BLaER1 treated with 17β-estradiol and CSF1 and Interleukin-3, amounts not matched to agents 10 nM and 100 nM (cell line): ENCODE data around the gene INTS15.
A peak's percentile ranks its signal among the peaks of the same experiment; 100 is the strongest.
"Not testable (repeated sequence)": the region's sequence is repeated elsewhere in the genome, so short reads cannot be mapped to it uniquely, and the experiment has no call there.

Experiments
- H3K27ac ChIP-seq, 11 experiments: shearing (Covaris generic); formaldehyde crosslinking; 2 replicates each; pipeline ENCODE4 v1.8.1; 2022
- H3K27me3 ChIP-seq, 11 experiments: shearing (Covaris generic); formaldehyde crosslinking; 2 replicates each; pipeline ENCODE4 v1.8.1; 2022
- H3K36me3 ChIP-seq, 11 experiments: shearing (Covaris generic); formaldehyde crosslinking; 2 replicates each; pipeline ENCODE4 v1.8.1; 2022
- H3K4me1 ChIP-seq, 10 experiments: shearing (Covaris generic); formaldehyde crosslinking; 2 replicates each; pipeline ENCODE4 v1.8.1; 2022
- H3K4me2 ChIP-seq, 11 experiments: shearing (Covaris generic); formaldehyde crosslinking; 2 replicates each; pipeline ENCODE4 v1.8.1; 2022
- H3K4me3 ChIP-seq, 10 experiments: shearing (Covaris generic); formaldehyde crosslinking; 2 replicates each; pipeline ENCODE4 v1.8.1; 2022
- H3K9ac ChIP-seq, 11 experiments: shearing (Covaris generic); formaldehyde crosslinking; 2 replicates each; pipeline ENCODE4 v1.8.1; 2022
- H3K9me3 ChIP-seq, 11 experiments: shearing (Covaris generic); formaldehyde crosslinking; replicated peaks in 1 of 11; 2 replicates each; pipeline ENCODE4 v1.8.1; 2022
- H4K20me1 ChIP-seq, 11 experiments: shearing (Covaris generic); formaldehyde crosslinking; 2 replicates each; pipeline ENCODE4 v1.8.1; 2022
- Cebpa-rat ChIP-seq, 11 experiments: shearing (Covaris generic); IDR thresholded peaks; 2 replicates each; pipeline ENCODE4 v1.8.1; 2022

Gene INTS15

DNA sequence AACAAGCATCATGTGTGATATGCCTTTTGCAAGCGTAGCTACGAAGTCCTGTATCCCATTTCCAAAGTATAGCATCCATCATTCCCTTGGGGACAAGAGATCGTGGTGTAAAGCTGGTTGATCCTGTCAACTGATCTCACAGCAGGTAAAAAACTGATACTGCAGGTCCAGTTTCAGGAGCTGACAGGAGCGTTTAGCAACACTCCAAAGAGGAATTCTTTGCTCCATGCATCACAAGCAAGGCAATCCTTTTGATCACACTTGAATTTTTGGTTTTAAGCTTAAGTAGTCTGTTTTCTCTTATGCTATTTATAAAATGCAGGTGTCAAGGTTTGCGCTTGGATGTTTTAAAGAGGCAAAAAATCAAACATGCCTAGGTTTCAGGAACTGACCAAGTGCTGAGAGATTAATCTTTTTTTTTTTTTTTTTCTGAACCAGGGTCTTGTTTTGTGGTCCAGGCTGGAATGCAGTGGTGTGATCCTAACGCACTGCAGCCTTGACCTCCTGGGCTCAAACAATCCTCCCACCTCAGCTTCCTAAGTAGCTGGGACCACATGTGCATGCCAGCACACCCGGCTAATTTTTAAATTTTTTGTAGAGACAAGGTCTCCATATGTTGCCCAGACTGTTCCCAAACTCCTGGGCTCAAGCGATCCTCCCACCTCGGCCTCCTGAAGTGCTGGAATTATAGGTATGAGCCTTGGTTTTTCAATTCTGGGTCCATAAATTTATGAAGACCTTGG, 14.4 kb upstream of the INTS15 start:
- Histone ChIP-seq H3K4me2 (peak overlapping the region in 9 of 11 experiments; percentile 38 to 89 (median 81); a peak in 17 of 22 replicates), H3K9me3 (no peaks in the 10 kb centered on the region), H4K20me1 (no peaks in the 10 kb centered on the region; a peak in 1 of 22 replicates), H3K4me3 (no peak overlapping the region), H3K36me3 (no peaks in the 10 kb centered on the region), H3K4me1 (peaks cover 50 to 87% (median 84%) of the 10 kb centered on the region in 10 experiments), H3K27ac (peak overlapping the region in 7 of 11 experiments; percentile 36 to 94 (median 90); a peak in 8 of 22 replicates), H3K27me3 (no peaks in the 10 kb centered on the region), H3K9ac (peak overlapping the region in 4 of 11 experiments; percentile 21 to 92 (median 90); a peak in 5 of 22 replicates)
- TF ChIP-seq Cebpa-rat (IDR thresholded peaks at IDR 0.05): no peak

DNA sequence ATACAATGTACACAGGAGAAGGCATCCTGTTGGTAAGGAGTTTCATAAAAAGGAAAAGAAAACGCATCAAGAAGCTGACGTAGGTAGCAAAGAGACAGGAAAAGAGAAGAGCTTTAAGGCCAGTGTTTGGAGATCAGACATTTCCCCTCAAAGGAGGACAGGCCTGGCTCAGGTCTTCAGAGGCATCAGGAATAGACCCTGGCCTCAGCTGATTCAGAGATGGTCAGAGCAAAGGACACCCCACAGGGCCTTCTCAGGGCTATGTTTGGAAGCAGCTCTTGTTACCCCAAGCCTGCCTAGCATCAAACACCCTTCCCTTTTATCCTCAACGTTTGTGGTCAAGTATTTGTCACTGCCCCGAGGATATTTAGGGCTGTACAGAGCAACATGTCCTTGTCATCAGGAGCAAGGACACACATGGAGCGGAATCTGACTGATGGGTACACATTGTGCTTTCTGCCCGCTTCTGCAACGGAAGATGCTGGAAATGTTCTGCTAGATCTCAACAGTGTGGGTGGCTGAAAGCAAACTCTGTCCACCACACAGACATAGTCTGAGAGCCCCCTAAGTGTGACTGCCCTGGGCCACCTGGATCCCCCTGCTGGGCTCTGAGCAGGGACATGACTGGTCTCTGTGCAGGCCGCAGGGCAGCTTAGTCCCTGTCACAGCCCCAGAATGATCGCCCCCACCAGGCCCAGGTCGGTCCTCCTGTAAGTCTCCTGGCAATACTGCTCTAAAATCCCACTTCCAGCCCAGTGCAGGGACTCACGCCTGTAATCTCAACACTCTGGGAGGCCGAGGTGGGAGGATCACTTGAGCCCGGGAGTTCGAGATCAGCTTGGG, 13.6 kb upstream of the INTS15 start:
- Histone ChIP-seq H3K36me3 (0 out of 22 replicates have a peak, but pooled peaks cover 0 to 4% (median 0%) of the 10 kb centered on the region in 11 experiments), H4K20me1 (no peaks in the 10 kb centered on the region; a peak in 1 of 22 replicates), H3K27me3 (no peaks in the 10 kb centered on the region), H3K4me2 (peak overlapping the region; percentile 54 to 92 (median 85)), H3K4me1 (peaks cover 58 to 94% (median 92%) of the 10 kb centered on the region in 10 experiments), H3K27ac (peak overlapping the region in 10 of 11 experiments; percentile 36 to 97 (median 92); a peak in 20 of 22 replicates), H3K9me3 (no peaks in the 10 kb centered on the region), H3K4me3 (peak overlapping the region in 9 of 10 experiments; percentile 56 to 79 (median 67); a peak in 15 of 20 replicates), H3K9ac (peak overlapping the region in 9 of 11 experiments; percentile 21 to 95 (median 90); a peak in 13 of 22 replicates)
- TF ChIP-seq Cebpa-rat (IDR thresholded peaks at IDR 0.05): no peak

DNA sequence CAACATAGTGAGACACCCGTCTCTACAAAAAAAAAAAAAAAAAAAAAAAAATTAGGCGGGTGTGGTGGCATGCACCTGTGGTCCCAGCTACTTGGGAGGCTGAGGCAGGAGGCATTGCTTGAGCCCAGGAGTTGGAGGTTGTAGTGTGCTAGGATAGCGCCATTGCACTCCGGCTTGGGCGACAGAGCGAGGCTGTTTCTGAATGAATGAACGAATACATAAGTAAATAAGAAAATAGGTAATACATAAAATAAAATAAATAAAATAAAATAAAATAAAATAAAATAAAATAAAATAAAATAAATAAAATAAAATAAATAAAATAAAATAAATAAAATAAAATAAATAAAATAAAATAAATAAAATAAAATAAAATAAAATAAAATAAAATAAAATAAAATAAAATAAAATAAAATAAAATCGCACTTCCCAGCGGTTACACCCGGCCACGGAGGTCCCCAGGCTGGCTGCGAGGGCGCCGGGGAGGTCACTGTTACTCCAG, 12.9 kb upstream of the INTS15 start:
- Histone ChIP-seq H3K4me2 (peak overlapping the region; percentile 69 to 92 (median 85)), H3K4me1 (peaks cover 65 to 94% (median 92%) of the 10 kb centered on the region in 10 experiments), H3K9ac (peak overlapping the region; percentile 84 to 95 (median 89)), H3K27ac (peak overlapping the region; percentile 88 to 97 (median 92)), H3K4me3 (peak overlapping the region; percentile 56 to 79 (median 67))
- not testable (repeated sequence) for H3K27me3 ChIP-seq, H3K9me3 ChIP-seq, H3K36me3 ChIP-seq, H4K20me1 ChIP-seq

DNA sequence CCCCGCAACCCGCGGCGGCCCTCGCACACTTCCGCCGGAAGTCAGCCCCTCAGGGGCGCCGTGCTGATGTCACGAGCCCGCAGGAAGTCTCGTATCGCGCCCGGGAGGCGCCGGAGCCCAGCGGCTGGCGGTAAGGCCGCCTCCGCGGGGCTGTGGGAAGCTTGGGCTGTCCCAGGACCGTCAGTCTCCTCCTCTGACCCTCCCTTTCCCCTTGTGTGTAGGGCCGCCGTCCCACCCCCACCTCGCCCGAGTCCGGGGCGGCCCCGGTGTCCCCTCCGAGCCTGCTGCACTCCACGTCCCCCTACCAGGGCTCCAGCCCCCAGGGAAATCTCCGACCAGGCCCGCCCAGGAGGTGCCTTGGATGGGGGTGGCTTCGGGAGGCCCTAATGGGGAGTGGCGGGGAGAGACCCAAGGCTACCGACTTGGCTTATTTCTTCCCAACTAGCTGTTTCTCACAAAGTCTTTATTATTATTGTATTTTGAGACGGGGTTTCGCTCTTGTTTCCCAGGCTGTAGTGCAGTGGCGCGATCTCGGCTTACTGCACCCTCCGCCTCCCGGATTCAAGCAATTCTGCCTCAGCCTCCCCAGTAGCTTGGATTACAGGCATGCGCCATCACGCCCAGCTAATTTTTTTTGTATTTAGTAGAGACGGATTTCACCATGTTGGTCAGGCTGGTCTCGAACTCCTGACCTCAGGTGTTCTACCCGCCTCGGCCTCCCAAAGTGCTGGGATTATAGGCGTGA, 12.3 kb upstream of the INTS15 start, which contains the start of gene ZDHHC4:
ZDHHC4 (plus strand) TSS at position 86 of the 745 bp plus-strand sequence. CDS start 3,108 bp downstream, outside the sequence.
- H3K9me3 ChIP-seq: peaks cover 0 to 3% (median 2%) of the 10 kb centered on the region in 11 experiments; a peak in 12 of 22 replicates
- peak within 1 kb of the TSS; percentile 84 to 95 (median 89) for H3K9ac ChIP-seq
- H3K27me3 ChIP-seq: no peaks in the 10 kb centered on the region
- H3K4me2 ChIP-seq: peak within 1 kb of the TSS; percentile 69 to 92 (median 85)
- H4K20me1 ChIP-seq: no peaks in the 10 kb centered on the region; a peak in 1 of 22 replicates
- peak within 1 kb of the TSS; percentile 56 to 79 (median 67) for H3K4me3 ChIP-seq
- peaks cover 67 to 94% (median 92%) of the 10 kb centered on the region in 10 experiments for H3K4me1 ChIP-seq
- no peak for TF ChIP-seq Cebpa-rat (IDR thresholded peaks at IDR 0.05)
- peak within 1 kb of the TSS; percentile 88 to 97 (median 92) for H3K27ac ChIP-seq
- peaks cover 0 to 6% (median 2%) of the 10 kb centered on the region in 11 experiments; a peak in 14 of 22 replicates for H3K36me3 ChIP-seq

DNA sequence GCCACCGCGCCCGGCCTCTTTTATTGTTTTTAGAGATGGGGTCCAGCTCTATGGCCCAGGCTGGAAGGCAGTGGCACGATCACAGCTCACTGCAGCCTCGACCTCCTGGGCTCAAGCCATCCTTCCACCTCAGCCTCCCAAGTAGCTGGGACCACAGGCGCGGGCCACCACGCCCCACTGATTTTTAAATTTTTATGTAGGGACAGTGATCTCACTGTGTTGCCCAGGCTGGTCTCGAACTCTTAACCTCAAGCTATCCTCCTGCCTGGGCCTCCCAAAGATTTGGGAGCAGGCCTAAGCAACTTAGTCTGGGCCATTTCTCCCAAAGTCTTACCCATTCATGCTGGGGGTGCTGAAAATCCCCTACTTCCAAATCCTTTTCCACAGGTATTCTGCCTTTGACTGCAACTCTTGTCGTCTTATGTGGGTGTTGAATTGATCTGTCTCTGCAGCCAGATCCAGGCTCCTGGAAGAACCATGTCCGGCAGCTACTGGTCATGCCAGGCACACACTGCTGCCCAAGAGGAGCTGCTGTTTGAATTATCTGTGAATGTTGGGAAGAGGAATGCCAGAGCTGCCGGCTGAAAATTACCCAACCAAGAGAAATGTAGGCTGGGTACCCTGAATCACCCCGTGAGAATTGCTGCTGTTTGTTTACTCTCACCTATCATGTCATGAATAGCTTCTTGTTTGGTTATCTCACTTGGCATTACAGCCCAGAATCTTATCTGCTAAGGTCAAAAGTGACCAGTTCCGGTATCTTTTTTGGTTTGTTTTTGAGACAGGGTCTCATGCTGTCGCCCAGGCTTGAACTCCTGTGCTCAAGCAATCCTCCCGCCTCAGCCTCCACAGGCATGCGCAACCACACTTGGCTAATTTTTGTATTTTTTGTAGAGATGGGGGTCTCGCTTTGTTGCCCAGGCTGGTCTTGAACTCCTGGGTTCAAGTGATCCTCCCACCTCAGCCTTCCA, 11.4 kb upstream of the INTS15 start:
- peaks cover 4 to 15% (median 11%) of the 10 kb centered on the region in 11 experiments; a peak in 21 of 22 replicates for H3K36me3 ChIP-seq
- H3K4me2 ChIP-seq: peak overlapping the region; percentile 69 to 92 (median 85)
- H3K4me3 ChIP-seq: peak overlapping the region; percentile 56 to 79 (median 67)
- TF ChIP-seq Cebpa-rat (IDR thresholded peaks at IDR 0.05): no peak
- H3K9me3 ChIP-seq: peaks cover 0 to 11% (median 7%) of the 10 kb centered on the region in 11 experiments; a peak in 13 of 22 replicates
- peak overlapping the region; percentile 84 to 95 (median 89); a peak in 18 of 22 replicates for H3K9ac ChIP-seq
- no peaks in the 10 kb centered on the region; a peak in 1 of 22 replicates for H4K20me1 ChIP-seq
- H3K4me1 ChIP-seq: peaks cover 67 to 89% (median 86%) of the 10 kb centered on the region in 10 experiments
- peak overlapping the region; percentile 88 to 97 (median 92); a peak in 21 of 22 replicates for H3K27ac ChIP-seq
- H3K27me3 ChIP-seq: no peaks in the 10 kb centered on the region

DNA sequence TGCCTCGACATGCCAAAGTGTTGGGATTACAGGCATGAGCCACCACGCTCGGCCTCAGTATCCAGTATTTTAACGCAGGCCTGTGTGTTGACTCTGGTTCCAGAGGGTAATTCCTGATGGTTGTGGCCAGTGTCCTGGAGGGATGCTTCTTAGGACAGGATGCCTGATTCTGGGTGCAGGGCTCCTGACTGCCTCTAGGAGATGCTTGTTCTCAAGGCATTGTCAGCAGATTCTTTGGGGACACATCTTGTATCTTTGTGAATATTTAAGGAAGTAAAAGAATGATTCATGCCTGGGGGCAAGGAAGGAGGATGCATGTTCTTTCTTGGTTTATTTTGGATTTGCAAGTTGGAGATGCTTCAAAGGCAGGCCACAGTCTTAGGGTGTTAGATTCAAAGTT, 10.4 kb upstream of the INTS15 start:
- Histone ChIP-seq H3K4me2 (peak overlapping the region in 9 of 11 experiments; percentile 84 to 97 (median 86); a peak in 18 of 22 replicates), H4K20me1 (no peaks in the 10 kb centered on the region; a peak in 1 of 22 replicates), H3K36me3 (peaks cover 13 to 22% (median 21%) of the 10 kb centered on the region in 11 experiments), H3K9me3 (peaks cover 0 to 13% (median 7%) of the 10 kb centered on the region in 11 experiments; a peak in 13 of 22 replicates), H3K27ac (peak overlapping the region in 6 of 11 experiments; percentile 36 to 97 (median 68); a peak in 9 of 22 replicates), H3K4me1 (peaks cover 63 to 80% (median 76%) of the 10 kb centered on the region in 10 experiments), H3K9ac (peak overlapping the region in 4 of 11 experiments; percentile 18 to 42 (median 25); a peak in 5 of 22 replicates), H3K27me3 (no peaks in the 10 kb centered on the region), H3K4me3 (no peak overlapping the region)
- TF ChIP-seq Cebpa-rat (IDR thresholded peaks at IDR 0.05): no peak

DNA sequence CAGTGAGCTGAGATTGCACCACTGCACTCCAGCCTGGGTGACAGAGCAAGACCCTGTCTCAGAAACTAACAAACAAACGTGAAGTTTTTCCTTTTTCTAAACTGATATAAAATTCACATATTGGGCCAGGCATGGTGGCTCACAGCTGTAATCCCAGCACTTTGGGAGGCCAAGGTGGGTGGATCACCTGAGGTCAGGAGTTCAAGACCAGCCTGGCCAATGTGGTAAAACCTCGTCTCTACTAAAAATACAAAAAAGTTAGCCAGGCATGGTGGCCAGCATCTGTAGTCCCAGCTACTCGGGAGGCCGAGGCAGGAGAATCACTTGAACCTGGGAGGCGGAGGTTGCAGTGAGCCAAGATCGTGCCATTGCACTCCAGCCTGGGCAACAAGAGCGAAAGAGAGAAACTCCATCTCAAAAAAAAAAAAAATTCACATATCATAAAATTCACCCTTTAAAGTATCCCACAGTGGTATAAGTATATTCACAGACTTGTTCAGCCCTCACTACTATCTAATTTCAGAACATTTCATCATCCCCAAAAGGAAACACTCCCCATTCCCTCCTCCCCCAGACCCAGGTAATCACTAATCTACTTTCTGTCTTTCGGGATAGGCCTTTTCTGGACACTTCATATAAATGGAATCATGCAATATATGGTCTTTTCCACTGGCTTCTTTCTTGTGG, 3.9 kb upstream of the INTS15 start:
- Histone ChIP-seq H3K4me1 (peaks cover 27 to 33% (median 29%) of the 10 kb centered on the region in 10 experiments), H3K9me3 (peaks cover 0 to 13% (median 7%) of the 10 kb centered on the region in 11 experiments; a peak in 13 of 22 replicates), H3K36me3 (peaks cover 34 to 69% (median 49%) of the 10 kb centered on the region in 11 experiments)
- H3K4me2 ChIP-seq, H3K27ac ChIP-seq, H3K9ac ChIP-seq, H4K20me1 ChIP-seq, H3K4me3 ChIP-seq, H3K27me3 ChIP-seq: not testable (repeated sequence)
